ENCODE results near the gene KIT.

KIT gene

GRCh38 chr4:54779036-54779435, 121.3 kb downstream of the KIT start:
- no peaks in the 10 kb centered on the region for H3F3A ChIP-seq (ENCODE audit: insufficient read depth)
- H2AFZ ChIP-seq (ENCODE audit: low read depth, low read length, severe bottlenecking) = no peak overlapping the region
- no peak overlapping the region for H3K9ac ChIP-seq (ENCODE audit: low read length)
- no peak overlapping the region for H3K4me2 ChIP-seq (ENCODE audit: low read depth, low read length, poor library complexity, severe bottlenecking)
- TF ChIP-seq CTCF (IDR thresholded peaks at IDR 0.05; ENCODE audit: insufficient read depth, low read length, poor library complexity, severe bottlenecking) = no peak
- TF ChIP-seq EZH2phosphoT487 (conservative IDR thresholded peaks at IDR 0.05; ENCODE audit: low read length) = no peak
- no peaks in the 10 kb centered on the region for H3K79me2 ChIP-seq (ENCODE audit: insufficient read depth, low read length)
- no peaks in the 10 kb centered on the region for H3K36me3 ChIP-seq (ENCODE audit: low read length)
- H3K27me3 ChIP-seq (ENCODE audit: low read length) = no peaks in the 10 kb centered on the region
- H3K27ac ChIP-seq (ENCODE audit: low read depth, low read length) = no peak overlapping the region
- H3K9me2 ChIP-seq (replicated peaks; ENCODE audit: insufficient read depth, low read length) = no peaks in the 10 kb centered on the region
- H3K4me3 ChIP-seq (ENCODE audit: insufficient read depth, low read length, poor library complexity, severe bottlenecking) = no peak overlapping the region
- no peaks in the 10 kb centered on the region for H3K9me3 ChIP-seq (ENCODE audit: insufficient read depth, low read length)
- no peaks in the 10 kb centered on the region for H4K20me1 ChIP-seq (ENCODE audit: low read depth, low read length)

- H3K9ac ChIP-seq (ENCODE audit: low read length) = no peak overlapping the region
These were observed 121.9 kb downstream of the KIT start for GRCh38 chr4:54779476-54780148.

GRCh38 chr4:54780149-54780495, 122.4 kb downstream of the KIT start:
- Histone ChIP-seq H3K4me3 (ENCODE audit: insufficient read depth, low read length, poor library complexity, severe bottlenecking) (no peak overlapping the region), H2AFZ (ENCODE audit: low read depth, low read length, severe bottlenecking) (no peak overlapping the region), H3K27me3 (ENCODE audit: low read length) (no peaks in the 10 kb centered on the region), H3K27ac (ENCODE audit: low read depth, low read length) (no peak overlapping the region), H3K9me2 (replicated peaks; ENCODE audit: insufficient read depth, low read length) (no peaks in the 10 kb centered on the region), H3K4me2 (ENCODE audit: low read depth, low read length, poor library complexity, severe bottlenecking) (no peak overlapping the region), H3K9ac (ENCODE audit: low read length) (no peak overlapping the region), H4K20me1 (ENCODE audit: low read depth, low read length) (no peaks in the 10 kb centered on the region), H3K36me3 (ENCODE audit: low read length) (no peaks in the 10 kb centered on the region), H3F3A (ENCODE audit: insufficient read depth) (no peaks in the 10 kb centered on the region), H3K79me2 (ENCODE audit: insufficient read depth, low read length) (no peaks in the 10 kb centered on the region), H3K9me3 (ENCODE audit: insufficient read depth, low read length) (no peaks in the 10 kb centered on the region)
- TF ChIP-seq EZH2phosphoT487 (conservative IDR thresholded peaks at IDR 0.05; ENCODE audit: low read length) = no peak
- TF ChIP-seq CTCF (IDR thresholded peaks at IDR 0.05; ENCODE audit: insufficient read depth, low read length, poor library complexity, severe bottlenecking) = no peak

More at GRCh38 chr4:54779476-54780148, 121.9 kb downstream of the KIT start:
- Histone ChIP-seq H3F3A (ENCODE audit: insufficient read depth) (no peaks in the 10 kb centered on the region), H3K79me2 (ENCODE audit: insufficient read depth, low read length) (no peaks in the 10 kb centered on the region), H3K27ac (ENCODE audit: low read depth, low read length) (no peak overlapping the region), H3K4me2 (ENCODE audit: low read depth, low read length, poor library complexity, severe bottlenecking) (no peak overlapping the region), H3K9me3 (ENCODE audit: insufficient read depth, low read length) (no peaks in the 10 kb centered on the region), H3K36me3 (ENCODE audit: low read length) (no peaks in the 10 kb centered on the region), H3K9me2 (replicated peaks; ENCODE audit: insufficient read depth, low read length) (no peaks in the 10 kb centered on the region), H2AFZ (ENCODE audit: low read depth, low read length, severe bottlenecking) (no peak overlapping the region), H3K4me3 (ENCODE audit: insufficient read depth, low read length, poor library complexity, severe bottlenecking) (no peak overlapping the region), H3K27me3 (ENCODE audit: low read length) (no peaks in the 10 kb centered on the region), H4K20me1 (ENCODE audit: low read depth, low read length) (no peaks in the 10 kb centered on the region)
- TF ChIP-seq EZH2phosphoT487 (conservative IDR thresholded peaks at IDR 0.05; ENCODE audit: low read length) = no peak
- no peak for TF ChIP-seq CTCF (IDR thresholded peaks at IDR 0.05; ENCODE audit: insufficient read depth, low read length, poor library complexity, severe bottlenecking)

All from SU-DHL-6 (cell line).